ENCODE measurements around the gene PNPLA5.

PNPLA5 gene

DNA sequence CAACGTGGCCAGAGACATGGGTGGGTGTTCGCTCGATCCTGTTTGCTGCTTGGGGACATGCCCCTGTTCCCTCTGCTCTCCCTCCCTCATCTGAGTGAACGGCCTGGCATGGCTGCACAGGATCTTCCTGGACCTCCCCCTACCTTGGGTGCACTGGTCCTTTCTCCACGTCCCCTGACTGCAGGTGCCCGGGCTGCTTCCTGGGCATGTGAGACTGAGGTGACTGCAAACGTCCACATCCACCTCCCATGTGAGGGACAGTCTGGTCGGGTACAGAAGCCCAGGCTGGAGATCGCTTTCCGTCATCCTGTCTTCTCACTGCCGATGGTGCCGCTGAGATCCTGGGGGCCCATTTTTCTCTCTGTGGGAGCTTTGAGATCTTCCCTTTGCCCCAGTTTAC, 41.3 kb downstream of the PNPLA5 start:
- no peak for DNase-seq (ENCODE audit: low read depth)
- TF ChIP-seq, protein P1, sequence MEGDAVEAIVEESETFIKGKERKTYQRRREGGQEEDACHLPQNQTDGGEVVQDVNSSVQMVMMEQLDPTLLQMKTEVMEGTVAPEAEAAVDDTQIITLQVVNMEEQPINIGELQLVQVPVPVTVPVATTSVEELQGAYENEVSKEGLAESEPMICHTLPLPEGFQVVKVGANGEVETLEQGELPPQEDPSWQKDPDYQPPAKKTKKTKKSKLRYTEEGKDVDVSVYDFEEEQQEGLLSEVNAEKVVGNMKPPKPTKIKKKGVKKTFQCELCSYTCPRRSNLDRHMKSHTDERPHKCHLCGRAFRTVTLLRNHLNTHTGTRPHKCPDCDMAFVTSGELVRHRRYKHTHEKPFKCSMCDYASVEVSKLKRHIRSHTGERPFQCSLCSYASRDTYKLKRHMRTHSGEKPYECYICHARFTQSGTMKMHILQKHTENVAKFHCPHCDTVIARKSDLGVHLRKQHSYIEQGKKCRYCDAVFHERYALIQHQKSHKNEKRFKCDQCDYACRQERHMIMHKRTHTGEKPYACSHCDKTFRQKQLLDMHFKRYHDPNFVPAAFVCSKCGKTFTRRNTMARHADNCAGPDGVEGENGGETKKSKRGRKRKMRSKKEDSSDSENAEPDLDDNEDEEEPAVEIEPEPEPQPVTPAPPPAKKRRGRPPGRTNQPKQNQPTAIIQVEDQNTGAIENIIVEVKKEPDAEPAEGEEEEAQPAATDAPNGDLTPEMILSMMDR (IDR thresholded peaks at IDR 0.05; ENCODE audit: low read depth, low read length, missing control alignments) = no peak
- no peak overlapping the region for H3K4me3 ChIP-seq (ENCODE audit: low read depth, low read length)

DNA sequence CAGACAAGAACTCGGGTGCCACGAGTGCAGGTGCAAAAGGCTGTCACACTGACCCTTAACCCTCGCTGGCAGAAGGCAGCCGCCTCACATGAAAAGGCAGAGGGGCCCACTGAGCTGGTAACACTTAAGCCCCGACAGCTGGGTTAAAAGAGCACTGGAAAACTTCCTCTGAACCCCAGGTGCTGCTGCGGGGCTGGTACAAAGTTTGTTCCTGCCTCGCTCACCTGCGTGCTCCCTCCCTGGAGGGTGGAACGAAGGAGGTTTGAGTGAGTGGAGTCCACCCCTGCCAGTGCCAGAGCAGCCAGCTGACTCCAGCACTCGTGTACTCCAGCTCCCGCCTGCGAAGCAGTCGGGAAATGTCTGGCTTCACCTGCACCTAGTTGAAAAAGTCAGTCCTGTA, 42.1 kb downstream of the PNPLA5 start:
- DNase-seq (ENCODE audit: low read depth) = no peak
- TF ChIP-seq, protein P1 (IDR thresholded peaks at IDR 0.05; ENCODE audit: low read depth, low read length, missing control alignments) = no peak

DNA sequence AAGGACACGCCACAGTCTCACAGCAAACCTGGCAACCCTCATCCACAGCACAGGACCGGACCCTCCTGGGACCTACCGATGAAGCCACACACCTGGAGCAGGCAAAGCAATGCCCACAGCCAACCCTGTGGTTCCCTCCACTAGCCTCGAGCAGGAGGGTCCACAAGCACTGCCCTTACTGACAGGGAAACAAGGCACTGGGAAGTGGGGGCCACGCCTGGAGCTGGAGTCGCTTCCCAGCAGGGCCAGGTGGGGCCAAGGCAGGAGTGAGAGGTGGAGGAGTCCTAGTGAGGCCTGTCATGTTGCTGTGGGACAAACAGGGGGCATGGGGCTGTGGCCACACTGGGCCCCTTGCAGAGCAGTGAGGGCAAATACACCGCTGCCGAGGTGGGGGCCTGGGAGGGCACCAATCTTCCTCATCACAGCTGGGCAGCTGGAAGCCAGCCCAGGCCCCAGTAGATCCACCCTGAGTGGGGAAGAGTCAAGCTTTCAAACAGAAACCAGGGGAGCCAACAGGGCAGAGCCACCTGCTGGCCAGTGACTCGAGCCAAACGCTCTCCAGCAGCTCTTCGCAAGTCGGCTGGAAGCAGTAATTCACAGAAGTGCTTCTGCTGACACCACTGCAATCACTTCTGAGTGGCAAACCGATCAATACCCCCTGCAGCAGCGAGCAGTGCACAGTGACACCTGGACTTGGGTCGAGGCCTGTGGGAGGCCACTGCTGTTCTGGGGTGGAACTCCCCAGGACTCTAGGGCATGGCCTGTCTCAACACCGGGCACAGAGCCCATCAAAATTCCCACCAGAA, 43.2 kb downstream of the PNPLA5 start:
- no peak for DNase-seq (ENCODE audit: low read depth)
- no peak overlapping the region for H3K4me3 ChIP-seq (ENCODE audit: low read depth, low read length)
- TF ChIP-seq, protein P1 (IDR thresholded peaks at IDR 0.05; ENCODE audit: low read depth, low read length, missing control alignments) = peak; percentile 10

More for the DNA sequence above, 42.1 kb downstream of the PNPLA5 start:
- no peak overlapping the region for H3K4me3 ChIP-seq (ENCODE audit: low read depth, low read length)

DNA sequence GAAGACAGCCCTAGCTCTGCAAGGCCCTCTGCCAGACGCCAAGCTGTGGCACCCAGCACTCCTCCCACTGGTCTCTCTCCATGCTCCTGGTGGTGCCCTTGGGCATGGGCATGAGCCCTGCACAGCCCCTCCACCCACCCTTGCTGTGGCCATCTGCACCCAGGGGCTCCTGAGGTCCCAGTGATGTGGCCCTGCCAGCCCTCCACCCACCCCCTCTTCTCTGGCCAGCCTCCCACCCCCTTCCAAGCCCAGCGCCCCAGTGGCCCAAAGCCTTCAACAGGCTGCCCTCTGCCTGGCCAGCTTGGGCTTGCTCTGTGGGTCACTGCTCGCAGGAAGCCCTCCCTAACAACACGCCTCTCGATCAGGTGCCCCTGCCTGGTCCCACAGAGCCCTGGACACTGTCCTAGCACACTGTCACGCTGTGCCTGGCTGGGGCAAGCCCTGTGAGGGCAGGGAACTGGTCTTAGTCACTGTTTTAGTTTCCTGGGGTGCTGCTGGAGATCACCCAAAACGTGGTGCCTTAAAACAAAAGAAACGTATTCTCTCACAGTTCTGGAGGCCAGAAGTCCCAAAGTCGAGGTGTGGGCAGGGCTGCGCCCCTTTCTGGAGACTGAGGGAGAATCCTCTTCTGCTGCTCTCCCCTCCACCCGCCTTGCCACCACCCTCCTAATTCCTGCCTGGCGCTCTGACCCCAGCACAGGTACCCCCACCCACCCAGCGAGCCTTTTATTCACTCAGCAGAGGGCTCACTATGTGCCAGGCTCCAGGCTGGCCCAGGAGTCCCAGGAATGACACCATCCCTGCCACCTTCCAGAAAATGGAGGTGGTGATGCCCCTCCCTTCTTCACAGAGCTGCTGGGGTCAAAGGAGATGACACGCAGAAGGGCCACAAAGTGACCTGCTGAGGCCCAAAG, 44.2 kb downstream of the PNPLA5 start:
- no peak overlapping the region for H3K4me3 ChIP-seq (ENCODE audit: low read depth, low read length)
- TF ChIP-seq, protein P1 (IDR thresholded peaks at IDR 0.05; ENCODE audit: low read depth, low read length, missing control alignments) = no peak
- DNase-seq (ENCODE audit: low read depth) = no peak

DNA sequence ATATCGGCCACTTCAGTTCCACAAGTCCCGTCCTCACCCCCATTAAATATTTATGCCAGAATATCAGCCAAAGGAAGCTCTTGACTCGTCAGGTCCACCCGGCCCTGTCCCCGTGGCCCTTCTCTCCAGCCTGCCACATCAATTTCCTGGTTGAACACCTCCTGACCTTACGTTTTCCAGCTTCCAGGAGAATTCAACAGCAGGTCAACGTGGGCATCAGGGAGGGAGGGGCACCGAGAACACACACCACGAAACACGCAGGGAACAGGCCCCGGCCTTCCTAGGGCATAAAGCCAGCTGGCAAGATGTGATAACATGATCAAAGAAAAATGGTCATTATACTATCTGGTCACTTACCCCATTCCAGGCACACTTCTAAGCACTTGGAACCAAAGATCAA, 44.8 kb downstream of the PNPLA5 start:
- no peak overlapping the region for H3K4me3 ChIP-seq (ENCODE audit: low read depth, low read length)
- TF ChIP-seq, protein P1 (IDR thresholded peaks at IDR 0.05; ENCODE audit: low read depth, low read length, missing control alignments) = no peak
- no peak for DNase-seq (ENCODE audit: low read depth)

DNA sequence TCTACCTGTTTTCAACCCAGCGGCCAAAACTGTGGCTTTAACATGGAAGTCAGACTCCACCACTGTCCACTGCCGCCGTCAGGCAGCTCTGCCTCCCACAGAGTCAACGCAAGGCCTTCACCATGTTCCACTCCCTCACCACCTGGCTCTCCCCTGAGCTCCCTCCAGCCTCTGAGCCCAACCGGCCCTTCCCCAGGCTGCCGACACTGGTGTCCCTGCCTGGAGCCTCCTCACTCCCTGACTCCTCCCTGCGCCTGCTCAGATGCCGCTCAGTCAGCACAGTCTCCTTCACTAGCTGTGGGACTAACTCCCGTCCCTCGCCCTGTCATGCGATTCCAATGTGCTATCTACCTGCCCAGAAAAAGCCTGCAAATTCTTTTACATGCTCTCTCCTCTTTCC, 45.8 kb downstream of the PNPLA5 start:
- TF ChIP-seq, protein P1 (IDR thresholded peaks at IDR 0.05; ENCODE audit: low read depth, low read length, missing control alignments) = no peak

More for the DNA sequence above, 45.8 kb downstream of the PNPLA5 start:
- H3K4me3 ChIP-seq (ENCODE audit: low read depth, low read length) = no peak overlapping the region
- no peak for DNase-seq (ENCODE audit: low read depth)
